H9 (cell line): ENCODE results near the gene PTPRN2. TPM values are rescaled to one million over a fixed set of nuclear protein-coding genes. Genes with fewer than 3 reads are reported as not detected.

Experiments
- DNase-seq: peaks from one replicate; pipeline ENCODE4 v3.0.0-alpha.2; 2017
- H2AFZ ChIP-seq: one replicate; pipeline ENCODE4 v1.6.1; 2013; ENCODE audit warnings: mild to moderate bottlenecking, low read length, control low read depth, moderate library complexity
- H2AK5ac ChIP-seq: 2 replicates; pipeline ENCODE4 v1.6.1; 2013; ENCODE audit warnings: low read length, control low read depth, mixed read lengths; ENCODE audit not compliant: insufficient read length
- H2BK120ac ChIP-seq: one replicate; pipeline ENCODE4 v1.6.1; 2013; ENCODE audit warnings: low read depth, mild to moderate bottlenecking, low read length, control low read depth, inconsistent platforms; ENCODE audit not compliant: poor library complexity, severe bottlenecking
- H2BK12ac ChIP-seq: 2 replicates; pipeline ENCODE4 v1.6.1; 2013; ENCODE audit warnings: low read length, control low read depth, mixed read lengths, low read depth; ENCODE audit not compliant: insufficient read length
- H2BK15ac ChIP-seq: 2 replicates; pipeline ENCODE4 v1.6.1; 2013; ENCODE audit warnings: low read depth, low read length, control low read depth
- H2BK20ac ChIP-seq: one replicate; pipeline ENCODE4 v1.6.1; 2013; ENCODE audit warnings: low read depth, mild to moderate bottlenecking, low read length, control low read depth, inconsistent platforms; ENCODE audit not compliant: poor library complexity, severe bottlenecking
- H2BK5ac ChIP-seq: 2 replicates; pipeline ENCODE4 v1.6.1; 2013; ENCODE audit warnings: low read length, control low read depth, mixed read lengths; ENCODE audit not compliant: insufficient read length
- H3K14ac ChIP-seq: 2 replicates; pipeline ENCODE4 v1.6.1; 2013; ENCODE audit warnings: low read length, control low read depth; ENCODE audit not compliant: insufficient read depth
- H3K18ac ChIP-seq: 2 replicates; pipeline ENCODE4 v1.6.1; 2013; ENCODE audit warnings: low read depth, mild to moderate bottlenecking, mixed read lengths, low read length, control low read depth; ENCODE audit not compliant: insufficient read length
- H3K23ac ChIP-seq: 2 replicates; pipeline ENCODE4 v1.6.1; 2013; ENCODE audit warnings: low read length, control low read depth, mixed read lengths, low read depth; ENCODE audit not compliant: insufficient read length
- H3K23me2 ChIP-seq: 2 replicates; pipeline ENCODE4 v1.6.1; 2013; ENCODE audit warnings: low read depth, mild to moderate bottlenecking, mixed read lengths, low read length, control low read depth; ENCODE audit not compliant: insufficient read length, poor library complexity, severe bottlenecking
- H3K27ac ChIP-seq: 2 replicates; pipeline ENCODE4 v1.5.1; 2013; ENCODE audit warnings: low read length, control low read depth, mixed read lengths, low read depth; ENCODE audit not compliant: insufficient read length
- H3K27me3 ChIP-seq: 2 replicates; pipeline ENCODE4 v1.6.1; 2013; ENCODE audit warnings: low read length, control low read depth, inconsistent platforms; ENCODE audit not compliant: insufficient read depth
- H3K4ac ChIP-seq: 2 replicates; pipeline ENCODE4 v1.6.1; 2013; ENCODE audit warnings: low read depth, mild to moderate bottlenecking, control low read depth, inconsistent platforms, low read length, moderate library complexity
- H3K4me1 ChIP-seq: 2 replicates; pipeline ENCODE4 v1.6.1; 2013; ENCODE audit warnings: low read length, control low read depth, inconsistent platforms; ENCODE audit not compliant: insufficient read depth
- H3K4me2 ChIP-seq: 2 replicates; pipeline ENCODE4 v1.6.1; 2013; ENCODE audit warnings: low read length, control low read depth, mixed read lengths; ENCODE audit not compliant: insufficient read length, insufficient read depth
- H3K56ac ChIP-seq: 2 replicates; pipeline ENCODE4 v1.6.1; 2013; ENCODE audit warnings: low read depth, mild to moderate bottlenecking, mixed read lengths, low read length, control low read depth; ENCODE audit not compliant: insufficient read length
- H3K79me1 ChIP-seq: 2 replicates; pipeline ENCODE4 v1.6.1; 2013; ENCODE audit warnings: low read depth, mild to moderate bottlenecking, moderate library complexity, low read length, control low read depth, inconsistent platforms; ENCODE audit not compliant: insufficient read depth, poor library complexity, severe bottlenecking
- H3K79me2 ChIP-seq: 2 replicates; pipeline ENCODE4 v1.6.1; 2013; ENCODE audit warnings: low read length, control low read depth, inconsistent platforms; ENCODE audit not compliant: insufficient read depth
- H3K9ac ChIP-seq: 2 replicates; pipeline ENCODE4 v1.6.1; 2013; ENCODE audit warnings: low read length, control low read depth, mixed read lengths; ENCODE audit not compliant: insufficient read length; ENCODE audit errors: extremely low read depth
- H3K9me3 ChIP-seq: one replicate; pipeline ENCODE4 v1.6.1; 2013; ENCODE audit warnings: low read depth, low read length, inconsistent platforms; ENCODE audit not compliant: control insufficient read depth
- H3T11ph ChIP-seq: one replicate; pipeline ENCODE4 v1.6.1; 2013; ENCODE audit warnings: mild to moderate bottlenecking, low read length, control low read depth, inconsistent platforms
- H4K20me1 ChIP-seq: one replicate; pipeline ENCODE4 v1.6.1; 2013; ENCODE audit not compliant: control insufficient read depth, insufficient read length, insufficient read depth
- H4K5ac ChIP-seq: 2 replicates; pipeline ENCODE4 v1.6.1; 2013; ENCODE audit warnings: low read depth, mild to moderate bottlenecking, mixed read lengths, low read length, control low read depth; ENCODE audit not compliant: insufficient read length
- H4K8ac ChIP-seq: replicated peaks from 2 replicates; pipeline ENCODE4 v1.6.1; 2013; ENCODE audit warnings: low read length, control low read depth, mixed read lengths, low read depth; ENCODE audit not compliant: insufficient read length
- H4K91ac ChIP-seq: 2 replicates; pipeline ENCODE4 v1.6.1; 2013; ENCODE audit warnings: low read depth, mild to moderate bottlenecking, moderate library complexity, mixed read lengths, low read length, control low read depth; ENCODE audit not compliant: insufficient read length
- H3K27ac Mint-ChIP-seq, 3 experiments: 2 replicates in 2 of 3; 3 replicates in 1 of 3; pipeline ENCODE4 v1.8.0; 2020 to 2021; ENCODE audit warnings: mixed read lengths in 3 of 3, mild to moderate bottlenecking in 1 of 3, moderate library complexity in 1 of 3
- H3K27me3 Mint-ChIP-seq: 2 replicates; pipeline ENCODE4 v1.8.0; 2021; ENCODE audit warnings: low read depth, mild to moderate bottlenecking, moderate library complexity, mixed read lengths
- H3K36me3 Mint-ChIP-seq, 3 experiments: 2 replicates in 2 of 3; 3 replicates in 1 of 3; pipeline ENCODE4 v1.8.0; 2020 to 2021; ENCODE audit warnings: low read depth in 3 of 3, mixed read lengths in 3 of 3; ENCODE audit not compliant: insufficient read depth in 1 of 3
- H3K4me1 Mint-ChIP-seq, 2 experiments: 2 replicates each; pipeline ENCODE4 v1.8.0; 2020; ENCODE audit warnings: mixed read lengths in 2 of 2
- H3K4me3 Mint-ChIP-seq, 2 experiments: 2 replicates in 1 of 2; 3 replicates in 1 of 2; pipeline ENCODE4 v1.8.0; 2020 to 2021; ENCODE audit warnings: mild to moderate bottlenecking in 2 of 2, mixed read lengths in 2 of 2, moderate library complexity in 1 of 2
- H3K9me3 Mint-ChIP-seq, 2 experiments: 2 replicates in 1 of 2; 3 replicates in 1 of 2; pipeline ENCODE4 v1.8.0; 2020; ENCODE audit warnings: mild to moderate bottlenecking in 2 of 2, mixed read lengths in 2 of 2, moderate library complexity in 1 of 2
- CTCF ChIP-seq: fragments of 200-600 bp; sonication (generic); conservative IDR thresholded peaks from 3 replicates; pipeline ENCODE4 v1.8.0; 2021; ENCODE audit warnings: antibody characterized with exemption, mild to moderate bottlenecking
- WGBS: extraction: QIAGEN DNeasy Blood & Tissue Kit; methylation state at CpG from one replicate; pipeline ENCODE4 v1.1.7; 2013; ENCODE audit warnings: missing lambda C conversion rate, low lambda C conversion rate, mixed read lengths; ENCODE audit not compliant: insufficient read length; ENCODE audit errors: extremely low coverage; 5-methylcytosine and 5-hydroxymethylcytosine counted together
- total RNA-seq: library from RNA; stranded (reverse); gene quantifications from 2 replicates; pipeline ENCODE4 v1.2.1, GENCODE V29; 2021

PTPRN2 gene
- total RNA-seq, 1 experiment from 2014 or later: 5.2 TPM

- Histone ChIP-seq H2BK12ac (no peak overlapping the region), H3K9ac (no peak overlapping the region), H4K5ac (no peak overlapping the region), H3K79me2 (no peaks in the 10 kb centered on the region), H3K79me1 (no peaks in the 10 kb centered on the region), H3K4ac (no peak overlapping the region), H3K23ac (no peak overlapping the region), H3K4me1 (no peaks in the 10 kb centered on the region), H4K91ac (no peak overlapping the region), H2AK5ac (no peak overlapping the region), H2BK120ac (no peak overlapping the region), H3K23me2 (no peaks in the 10 kb centered on the region), H2AFZ (no peak overlapping the region), H3K9me3 (peaks cover 15% of the 10 kb centered on the region), H3K27me3 (no peaks in the 10 kb centered on the region), H3K14ac (no peak overlapping the region), H3K4me2 (no peak overlapping the region), H3K27ac (no peak overlapping the region), H3K56ac (no peak overlapping the region), H4K20me1 (no peaks in the 10 kb centered on the region), H4K8ac (no peak overlapping the region), H3K18ac (no peak overlapping the region), H2BK20ac (no peak overlapping the region), H2BK15ac (no peak overlapping the region), H2BK5ac (no peak overlapping the region), H3T11ph (no peak overlapping the region)
- no peak for TF ChIP-seq CTCF
- peaks cover 41 to 47% of the 10 kb centered on the region in 2 experiments for H3K9me3 Mint-ChIP-seq
- no peak for DNase-seq
- peaks cover 24 to 41% (median 31%) of the 10 kb centered on the region in 3 experiments for H3K36me3 Mint-ChIP-seq
- H3K27ac Mint-ChIP-seq: no peak overlapping the region
- no peak overlapping the region for H3K4me3 Mint-ChIP-seq
- H3K4me1 Mint-ChIP-seq: peaks cover 0 to 5% of the 10 kb centered on the region in 2 experiments; a peak in 2 of 4 replicates
- H3K27me3 Mint-ChIP-seq: peaks cover 9% of the 10 kb centered on the region
- no CpG with 5 or more reads among the region's 7 CpGs for WGBS
Observed at GRCh38 chr7:158037211-158037610, 550.4 kb downstream of the PTPRN2 start.
